Endothelial cell (in vitro differentiated cells): ENCODE measurements around the gene SELENOK. TPM values are rescaled to one million over a fixed set of nuclear protein-coding genes. Genes with fewer than 3 reads are reported as not detected.

Experiments
- DNase-seq: peaks from one replicate; pipeline ENCODE4 v3.0.0; 2021; ENCODE audit warnings: low spot score
- H3K27ac Mint-ChIP-seq: one replicate; pipeline ENCODE4 v1.8.0; 2021; ENCODE audit warnings: mixed read lengths, inconsistent platforms; ENCODE audit not compliant: unreplicated experiment
- H3K27me3 Mint-ChIP-seq: one replicate; pipeline ENCODE4 v1.8.0; 2021; ENCODE audit warnings: mild to moderate bottlenecking, moderate library complexity, mixed read lengths, inconsistent platforms; ENCODE audit not compliant: unreplicated experiment
- H3K36me3 Mint-ChIP-seq: one replicate; pipeline ENCODE4 v1.8.0; 2021; ENCODE audit warnings: mild to moderate bottlenecking, low read depth, mixed read lengths, inconsistent platforms; ENCODE audit not compliant: unreplicated experiment
- H3K4me1 Mint-ChIP-seq: one replicate; pipeline ENCODE4 v1.8.0; 2021; ENCODE audit warnings: mild to moderate bottlenecking, mixed read lengths, inconsistent platforms; ENCODE audit not compliant: unreplicated experiment
- H3K4me3 Mint-ChIP-seq: one replicate; pipeline ENCODE4 v1.8.0; 2021; ENCODE audit warnings: mild to moderate bottlenecking, mixed read lengths, inconsistent platforms; ENCODE audit not compliant: unreplicated experiment
- H3K9me3 Mint-ChIP-seq: one replicate; pipeline ENCODE4 v1.8.0; 2021; ENCODE audit warnings: mixed read lengths, inconsistent platforms; ENCODE audit not compliant: unreplicated experiment
- CTCF ChIP-seq: fragments of 200-600 bp; sonication (generic); IDR thresholded peaks from one replicate; pipeline ENCODE4 v1.5.0; 2021; ENCODE audit warnings: antibody characterized with exemption; ENCODE audit not compliant: unreplicated experiment
- total RNA-seq: library from RNA; stranded (reverse); fragmentation: NEBNext Ultra II Directional; extraction: Animal tissue kit (Norgen Biotek cat#: 25700); gene quantifications from one replicate; pipeline ENCODE4 v1.2.1, GENCODE V29; 2021; ENCODE audit not compliant: unreplicated experiment

Gene SELENOK
- total RNA-seq, 1 donor from 2014 or later: 36.6 TPM

- Mint-ChIP-seq H3K27me3 (peaks cover 10% of the 10 kb centered on the region), H3K9me3 (no peaks in the 10 kb centered on the region), H3K27ac (no peak overlapping the region), H3K4me3 (no peak overlapping the region), H3K4me1 (peaks cover 21% of the 10 kb centered on the region), H3K36me3 (peaks cover 21% of the 10 kb centered on the region)
- TF ChIP-seq CTCF: no peak
- no peak for DNase-seq
These were observed 6.4 kb downstream of the SELENOK start for GRCh38 chr3:53885239-53885638.

- H3K4me3 Mint-ChIP-seq: no peak overlapping the region
- no peak for DNase-seq
- peaks cover 21% of the 10 kb centered on the region for H3K36me3 Mint-ChIP-seq
- peaks cover 10% of the 10 kb centered on the region for H3K27me3 Mint-ChIP-seq
- no peak overlapping the region for H3K27ac Mint-ChIP-seq
- no peak for TF ChIP-seq CTCF
- peaks cover 21% of the 10 kb centered on the region for H3K4me1 Mint-ChIP-seq
- H3K9me3 Mint-ChIP-seq: no peaks in the 10 kb centered on the region
These were observed 7.0 kb downstream of the SELENOK start for GRCh38 chr3:53884623-53885022.

- no peak for DNase-seq
- H3K27ac Mint-ChIP-seq: peak overlapping the region; percentile 50
- H3K4me1 Mint-ChIP-seq: peaks cover 18% of the 10 kb centered on the region
- peak overlapping the region; percentile 97 for H3K4me3 Mint-ChIP-seq
- H3K9me3 Mint-ChIP-seq: no peaks in the 10 kb centered on the region
- H3K27me3 Mint-ChIP-seq: peaks cover 7% of the 10 kb centered on the region
- TF ChIP-seq CTCF: no peak
- peaks cover 29% of the 10 kb centered on the region for H3K36me3 Mint-ChIP-seq
These were observed 8.7 kb downstream of the SELENOK start for GRCh38 chr3:53883008-53883407.

- Mint-ChIP-seq H3K4me1 (peaks cover 18% of the 10 kb centered on the region), H3K4me3 (peak within 1 kb of the TSS; percentile 97), H3K27me3 (peaks cover 7% of the 10 kb centered on the region), H3K36me3 (peaks cover 31% of the 10 kb centered on the region), H3K9me3 (no peaks in the 10 kb centered on the region), H3K27ac (peak within 1 kb of the TSS; percentile 95)
- TF ChIP-seq CTCF: no peak
- peak; percentile 93 for DNase-seq
These were observed 9.7 kb downstream of the SELENOK start, which contains the start of gene ACTR8 for GRCh38 chr3:53881691-53882593. ACTR8 (minus strand) TSS chr3:53882152; CDS start chr3:53882101, 51 bp downstream.
